Mesenchymal stem cell (in vitro differentiated cells and primary cell): ENCODE results near the gene CCDC92.

ENCODE experiments used
- DNase-seq: peaks from one replicate; pipeline ENCODE4 v3.0.0-alpha.2; 2013
- H2AFZ ChIP-seq: one replicate; pipeline ENCODE4 v1.6.1; 2013; ENCODE audit warnings: low read depth, mild to moderate bottlenecking, control low read depth, inconsistent platforms, low read length, moderate library complexity
- H2AK5ac ChIP-seq: 2 replicates; pipeline ENCODE4 v1.6.1; 2013; ENCODE audit warnings: low read length, moderate library complexity, mild to moderate bottlenecking, inconsistent platforms; ENCODE audit not compliant: severe bottlenecking
- H2BK120ac ChIP-seq: one replicate; pipeline ENCODE4 v1.6.1; 2013; ENCODE audit warnings: low read depth, mild to moderate bottlenecking, inconsistent platforms, low read length, moderate library complexity
- H2BK12ac ChIP-seq, 2 experiments: one replicate each; pipeline ENCODE4 v1.6.1; 2013; ENCODE audit warnings: inconsistent platforms in 2 of 2, low read length in 2 of 2, mild to moderate bottlenecking in 2 of 2, moderate library complexity in 2 of 2, control low read depth in 1 of 2
- H2BK15ac ChIP-seq: one replicate; pipeline ENCODE4 v1.6.1; 2013; ENCODE audit warnings: mild to moderate bottlenecking, low read depth, inconsistent platforms; ENCODE audit not compliant: poor library complexity, severe bottlenecking
- H2BK5ac ChIP-seq: 2 replicates; pipeline ENCODE4 v1.6.1; 2013; ENCODE audit warnings: low read depth, mild to moderate bottlenecking, low read length, control low read depth, inconsistent platforms; ENCODE audit not compliant: poor library complexity, severe bottlenecking
- H3K14ac ChIP-seq, 2 experiments: one replicate each; pipeline ENCODE4 v1.6.1; 2013; ENCODE audit warnings: inconsistent platforms in 2 of 2, low read length in 2 of 2, control low read depth in 1 of 2, mild to moderate bottlenecking in 1 of 2, moderate library complexity in 1 of 2
- H3K18ac ChIP-seq, 2 experiments: one replicate each; pipeline ENCODE4 v1.6.1; 2013; ENCODE audit warnings: inconsistent platforms in 2 of 2, low read length in 2 of 2, control low read depth in 1 of 2, low read depth in 1 of 2, mild to moderate bottlenecking in 1 of 2
- H3K23ac ChIP-seq, 2 experiments: one replicate each; pipeline ENCODE4 v1.6.1; 2013; ENCODE audit warnings: inconsistent platforms in 2 of 2, low read length in 2 of 2, mild to moderate bottlenecking in 2 of 2, moderate library complexity in 2 of 2, control low read depth in 1 of 2
- H3K27ac ChIP-seq: 2 replicates; pipeline ENCODE4 v1.5.1; 2013; ENCODE audit warnings: mild to moderate bottlenecking, moderate library complexity, low read length, control low read depth, inconsistent platforms; ENCODE audit not compliant: poor library complexity, severe bottlenecking
- H3K27me3 ChIP-seq, 2 experiments: 2 replicates each; pipeline versions ENCODE4 v1.6.1 to v1.7.0; 2013; ENCODE audit warnings: low read length in 2 of 2, mild to moderate bottlenecking in 2 of 2, moderate library complexity in 2 of 2, control low read depth in 1 of 2, inconsistent platforms in 1 of 2; ENCODE audit not compliant: control insufficient read depth in 1 of 2, insufficient read depth in 1 of 2
- H3K36me3 ChIP-seq, 2 experiments: 2 replicates each; pipeline versions ENCODE4 v1.6.1 to v1.7.0; 2013; ENCODE audit warnings: low read length in 2 of 2, control low read depth in 1 of 2, inconsistent platforms in 1 of 2, low read depth in 1 of 2, mild to moderate bottlenecking in 1 of 2; ENCODE audit not compliant: insufficient read depth in 2 of 2, control insufficient read depth in 1 of 2
- H3K4ac ChIP-seq, 2 experiments: one replicate each; pipeline ENCODE4 v1.6.1; 2013; ENCODE audit warnings: inconsistent platforms in 2 of 2, low read length in 2 of 2, mild to moderate bottlenecking in 2 of 2, moderate library complexity in 2 of 2, control low read depth in 1 of 2, low read depth in 1 of 2
- H3K4me1 ChIP-seq: 2 replicates; pipeline ENCODE4 v1.6.1; 2013; ENCODE audit warnings: low read depth, low read length, control low read depth; ENCODE audit not compliant: control insufficient read depth, insufficient read depth
- H3K4me2 ChIP-seq: 2 replicates; pipeline ENCODE4 v1.6.1; 2013; ENCODE audit warnings: low read length, mild to moderate bottlenecking, inconsistent platforms; ENCODE audit not compliant: poor library complexity, severe bottlenecking
- H3K4me3 ChIP-seq, 2 experiments: 2 replicates each; pipeline versions ENCODE4 v1.5.1 to v1.7.0; 2013; ENCODE audit warnings: low read length in 2 of 2, mild to moderate bottlenecking in 2 of 2, control low read depth in 1 of 2, low read depth in 1 of 2; ENCODE audit not compliant: insufficient read depth in 1 of 2
- H3K79me1 ChIP-seq: replicated peaks from 2 replicates; pipeline ENCODE4 v1.6.1; 2013; ENCODE audit warnings: mild to moderate bottlenecking, control low read depth, low read length, inconsistent platforms; ENCODE audit not compliant: poor library complexity, severe bottlenecking
- H3K9ac ChIP-seq: 2 replicates; pipeline ENCODE4 v1.7.0; 2013; ENCODE audit warnings: mild to moderate bottlenecking, low read length, moderate library complexity
- H3K9me3 ChIP-seq: 2 replicates; pipeline ENCODE4 v1.7.0; 2013; ENCODE audit warnings: mild to moderate bottlenecking, low read length; ENCODE audit not compliant: control insufficient read depth
- H4K8ac ChIP-seq: one replicate; pipeline ENCODE4 v1.6.1; 2013; ENCODE audit warnings: inconsistent platforms, mild to moderate bottlenecking, low read length, moderate library complexity
- H4K91ac ChIP-seq: one replicate; pipeline ENCODE4 v1.6.1; 2013; ENCODE audit warnings: mild to moderate bottlenecking, low read length, inconsistent platforms
- WGBS: methylation state at CpG from one replicate; pipeline ENCODE4 v1.1.7; 2013; ENCODE audit warnings: mixed read lengths; 5-methylcytosine and 5-hydroxymethylcytosine counted together

CCDC92 gene

GRCh38 chr12:124013073-124013472 is 40.4 kb upstream of the CCDC92 start:
- Histone ChIP-seq H3K27me3 (no peaks in the 10 kb centered on the region), H2BK15ac (no peak overlapping the region), H2BK5ac (no peak overlapping the region), H3K27ac (no peak overlapping the region), H3K36me3 (peaks cover 19 to 41% of the 10 kb centered on the region in 2 experiments), H2BK120ac (no peak overlapping the region), H2AK5ac (no peak overlapping the region), H3K9ac (no peak overlapping the region), H3K14ac (no peak overlapping the region), H3K9me3 (no peaks in the 10 kb centered on the region), H3K4ac (no peak overlapping the region), H3K4me3 (no peak overlapping the region), H3K4me2 (no peak overlapping the region), H3K4me1 (peaks cover 1% of the 10 kb centered on the region), H3K79me1 (peaks cover 9% of the 10 kb centered on the region), H3K18ac (no peak overlapping the region), H2BK12ac (no peak overlapping the region), H4K91ac (no peak overlapping the region), H4K8ac (no peak overlapping the region), H2AFZ (no peak overlapping the region), H3K23ac (no peak overlapping the region)
- no peak for DNase-seq
- 97% methylated on average over 7 of the region's 7 CpGs for WGBS

DNA sequence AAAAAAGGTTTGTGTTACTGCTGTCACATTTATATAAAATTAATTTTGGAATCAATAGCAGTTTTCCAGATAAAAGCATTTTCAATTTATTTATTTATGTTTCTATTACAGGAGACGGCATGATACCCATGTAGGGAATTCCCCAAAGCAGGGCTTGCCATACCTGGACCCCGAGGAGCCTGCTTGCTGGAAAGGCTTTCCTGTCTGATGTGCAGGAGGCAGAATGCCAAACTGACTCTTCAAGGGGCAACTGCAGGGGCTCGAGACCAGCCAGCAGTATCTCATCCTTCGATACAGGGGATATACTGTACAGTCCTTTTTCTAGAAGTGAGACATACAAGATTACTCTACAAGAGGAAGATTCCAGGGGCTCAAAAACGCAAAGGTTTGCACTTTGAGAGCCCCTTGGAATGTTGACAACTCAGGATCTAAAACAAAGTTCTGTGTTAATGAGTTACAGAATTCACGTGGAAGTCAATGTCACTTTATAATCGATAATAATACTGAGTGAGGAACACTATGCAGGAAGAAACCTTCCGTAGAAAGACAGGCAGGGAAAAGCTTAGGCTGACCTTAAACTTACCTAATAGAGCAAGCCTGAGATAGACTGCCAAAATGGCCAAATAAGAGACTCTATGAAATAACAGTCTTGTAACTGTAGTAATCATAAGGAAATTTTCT is 38.9 kb upstream of the CCDC92 start:
- no peak overlapping the region for H2AFZ ChIP-seq
- WGBS: 95% methylated on average over 6 of the region's 8 CpGs
- no peak overlapping the region for H4K8ac ChIP-seq
- H2BK120ac ChIP-seq: no peak overlapping the region
- peaks cover 1% of the 10 kb centered on the region for H3K4me1 ChIP-seq
- no peak overlapping the region for H3K4ac ChIP-seq
- no peak overlapping the region for H2BK5ac ChIP-seq
- no peak overlapping the region for H2BK15ac ChIP-seq
- H3K18ac ChIP-seq: no peak overlapping the region
- peaks cover 28 to 56% of the 10 kb centered on the region in 2 experiments for H3K36me3 ChIP-seq
- no peak overlapping the region for H3K4me2 ChIP-seq
- H3K9ac ChIP-seq: no peak overlapping the region
- no peak overlapping the region for H3K4me3 ChIP-seq
- H3K14ac ChIP-seq: no peak overlapping the region
- no peaks in the 10 kb centered on the region for H3K27me3 ChIP-seq
- no peak for DNase-seq
- no peak overlapping the region for H4K91ac ChIP-seq
- H3K27ac ChIP-seq: no peak overlapping the region
- no peak overlapping the region for H2BK12ac ChIP-seq
- H3K9me3 ChIP-seq: no peaks in the 10 kb centered on the region
- no peak overlapping the region for H3K23ac ChIP-seq
- peaks cover 11% of the 10 kb centered on the region for H3K79me1 ChIP-seq
- H2AK5ac ChIP-seq: no peak overlapping the region

GRCh38 chr12:124010687-124011086 is 38.1 kb upstream of the CCDC92 start:
- Histone ChIP-seq H2AK5ac (no peak overlapping the region), H2BK5ac (no peak overlapping the region), H2BK15ac (no peak overlapping the region), H3K4ac (no peak overlapping the region), H3K14ac (no peak overlapping the region), H3K27ac (no peak overlapping the region), H3K36me3 (peaks cover 28 to 65% of the 10 kb centered on the region in 2 experiments), H3K4me3 (no peak overlapping the region), H3K79me1 (peaks cover 14% of the 10 kb centered on the region), H3K23ac (no peak overlapping the region), H3K18ac (no peak overlapping the region), H3K4me1 (peaks cover 2% of the 10 kb centered on the region), H2BK12ac (no peak overlapping the region), H2BK120ac (no peak overlapping the region), H4K91ac (no peak overlapping the region), H3K9me3 (no peaks in the 10 kb centered on the region), H4K8ac (no peak overlapping the region), H3K27me3 (no peaks in the 10 kb centered on the region), H2AFZ (no peak overlapping the region), H3K9ac (no peak overlapping the region), H3K4me2 (no peak overlapping the region)
- WGBS: 87% methylated on average over 3 of the region's 3 CpGs
- DNase-seq: no peak

DNA sequence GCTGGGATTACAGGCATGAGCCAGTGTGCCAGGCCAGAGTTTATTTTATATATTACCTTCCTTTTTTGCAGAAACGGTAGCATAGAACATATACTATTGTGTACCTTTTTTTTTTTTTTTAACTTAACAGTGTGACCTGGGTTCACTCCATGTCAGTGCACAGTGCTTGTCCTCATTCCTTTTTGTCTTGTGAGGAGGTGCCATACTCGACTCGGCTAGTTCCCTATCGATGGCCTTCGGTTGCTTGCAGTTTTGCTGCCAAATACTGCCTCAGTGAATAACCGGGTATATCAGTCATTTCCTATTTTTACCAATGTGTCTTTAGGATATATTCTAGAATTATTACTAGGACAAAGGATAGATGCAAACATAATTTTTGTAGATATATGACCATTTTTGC is 37.1 kb upstream of the CCDC92 start:
- Histone ChIP-seq H3K9me3 (no peaks in the 10 kb centered on the region), H2BK120ac (no peak overlapping the region), H3K23ac (no peak overlapping the region), H3K27me3 (no peaks in the 10 kb centered on the region), H3K4ac (no peak overlapping the region), H2BK12ac (no peak overlapping the region), H3K14ac (no peak overlapping the region), H3K4me1 (peaks cover 2% of the 10 kb centered on the region), H3K27ac (no peak overlapping the region), H2BK5ac (no peak overlapping the region), H3K4me2 (no peak overlapping the region), H3K9ac (no peak overlapping the region), H4K8ac (no peak overlapping the region), H2AK5ac (no peak overlapping the region), H3K36me3 (peaks cover 27 to 73% of the 10 kb centered on the region in 2 experiments), H2AFZ (no peak overlapping the region), H4K91ac (no peak overlapping the region), H3K79me1 (peaks cover 15% of the 10 kb centered on the region), H2BK15ac (no peak overlapping the region), H3K18ac (no peak overlapping the region), H3K4me3 (no peak overlapping the region)
- no peak for DNase-seq
- WGBS: 100% methylated on average over 3 of the region's 6 CpGs
